CD14-positive monocyte (primary cell): ENCODE results near the gene SNX9. TPM values are rescaled to one million over a fixed set of nuclear protein-coding genes. Genes with fewer than 3 reads are reported as not detected.

Experiments used
- DNase-seq, 3 donors: peaks; one replicate each; pipeline ENCODE4 v3.0.0-alpha.2; 2011 to 2022
- H2AFZ ChIP-seq: 2 replicates; pipeline ENCODE4 v1.6.0; 2012; ENCODE audit warnings: mild to moderate bottlenecking, low read depth, low read length, inconsistent platforms; ENCODE audit not compliant: insufficient read depth, poor library complexity, severe bottlenecking
- H3K27ac ChIP-seq, 2 donors: 1 replicate in 1 of 2; 2 replicates in 1 of 2; pipeline ENCODE4 v1.5.1; 2012 to 2013; ENCODE audit warnings: low read length in 2 of 2, control low read depth in 1 of 2, inconsistent platforms in 1 of 2, low read depth in 1 of 2, mild to moderate bottlenecking in 1 of 2
- H3K27me3 ChIP-seq, 2 donors: one replicate each; pipeline versions ENCODE4 v1.6.0 to v1.6.1; 2011 to 2013; ENCODE audit warnings: low read length in 2 of 2; ENCODE audit not compliant: control insufficient read depth in 2 of 2, insufficient read depth in 2 of 2
- H3K36me3 ChIP-seq, 2 donors: replicated peaks in 1 of 2; 1 replicate in 1 of 2; 2 replicates in 1 of 2; pipeline versions ENCODE4 v1.5.1 to v1.6.1; 2012 to 2013; ENCODE audit warnings: low read length in 2 of 2, control low read depth in 1 of 2, inconsistent platforms in 1 of 2, mild to moderate bottlenecking in 1 of 2; ENCODE audit not compliant: insufficient read depth in 2 of 2, control insufficient read depth in 1 of 2
- H3K4me1 ChIP-seq, 2 donors: 1 replicate in 1 of 2; 2 replicates in 1 of 2; pipeline versions ENCODE4 v1.5.1 to v1.6.1; 2012 to 2013; ENCODE audit warnings: low read length in 2 of 2, control low read depth in 1 of 2, inconsistent platforms in 1 of 2, mild to moderate bottlenecking in 1 of 2, moderate library complexity in 1 of 2; ENCODE audit not compliant: insufficient read depth in 2 of 2, control insufficient read depth in 1 of 2
- H3K4me2 ChIP-seq: replicated peaks from 2 replicates; pipeline ENCODE3; 2012; ENCODE audit warnings: low read length, moderate library complexity, mild to moderate bottlenecking; ENCODE audit not compliant: poor library complexity, severe bottlenecking; ENCODE audit errors: extremely low read depth
- H3K4me3 ChIP-seq, 3 experiments: fragments of 200-600 bp in 1 of 3; sonication (generic) in 1 of 3; replicated peaks in 1 of 3; 1 replicate in 2 of 3; 2 replicates in 1 of 3; pipeline ENCODE4 v1.5.1; 2011 to 2013; ENCODE audit warnings: low read length in 3 of 3, mild to moderate bottlenecking in 3 of 3, control low read depth in 2 of 3, low read depth in 2 of 3, inconsistent platforms in 1 of 3, moderate library complexity in 1 of 3
- H3K79me2 ChIP-seq: 2 replicates; pipeline ENCODE4 v1.6.0; 2012; ENCODE audit warnings: mild to moderate bottlenecking, control low read depth, inconsistent platforms, low read length, moderate library complexity; ENCODE audit not compliant: insufficient read depth
- H3K9ac ChIP-seq: 2 replicates; pipeline ENCODE4 v1.6.0; 2017; ENCODE audit warnings: low read length, mild to moderate bottlenecking; ENCODE audit not compliant: insufficient read depth, poor library complexity, severe bottlenecking
- H3K9me3 ChIP-seq, 2 donors: replicated peaks in 1 of 2; 1 replicate in 1 of 2; 2 replicates in 1 of 2; pipeline versions ENCODE4 v1.5.1 to v1.6.1; 2012 to 2013; ENCODE audit warnings: low read length in 2 of 2, control low read depth in 1 of 2; ENCODE audit not compliant: control insufficient read depth in 1 of 2, insufficient read depth in 1 of 2
- H4K20me1 ChIP-seq: 2 replicates; pipeline ENCODE4 v1.6.0; 2012; ENCODE audit warnings: mild to moderate bottlenecking, low read length, control low read depth, moderate library complexity; ENCODE audit not compliant: insufficient read depth
- H3K27ac Mint-ChIP-seq, 7 donors: one replicate each; pipeline ENCODE4 v1.8.0; 2020; ENCODE audit warnings: mild to moderate bottlenecking in 7 of 7, mixed read lengths in 7 of 7, moderate library complexity in 6 of 7, inconsistent platforms in 2 of 7
- H3K27me3 Mint-ChIP-seq, 3 donors: one replicate each; pipeline ENCODE4 v1.8.0; 2021 to 2022; ENCODE audit warnings: low read depth in 3 of 3, mild to moderate bottlenecking in 3 of 3, mixed read lengths in 3 of 3, moderate library complexity in 3 of 3, inconsistent platforms in 1 of 3
- H3K36me3 Mint-ChIP-seq, 2 donors: one replicate each; pipeline ENCODE4 v1.8.0; 2020; ENCODE audit warnings: mixed read lengths in 2 of 2, inconsistent platforms in 1 of 2, mild to moderate bottlenecking in 1 of 2
- H3K4me1 Mint-ChIP-seq: one replicate; pipeline ENCODE4 v1.8.0; 2020; ENCODE audit warnings: mild to moderate bottlenecking, mixed read lengths
- H3K4me3 Mint-ChIP-seq, 2 donors: one replicate each; pipeline ENCODE4 v1.8.0; 2020; ENCODE audit warnings: mild to moderate bottlenecking in 2 of 2, mixed read lengths in 2 of 2, moderate library complexity in 1 of 2
- H3K9me3 Mint-ChIP-seq, 7 donors: one replicate each; pipeline ENCODE4 v1.8.0; 2020 to 2022; ENCODE audit warnings: mixed read lengths in 7 of 7, mild to moderate bottlenecking in 6 of 7, moderate library complexity in 6 of 7, inconsistent platforms in 2 of 7
- WGBS: methylation state at CpG from one replicate; pipeline ENCODE4 v1.1.5; 2013; ENCODE audit warnings: missing lambda C conversion rate; ENCODE audit not compliant: insufficient coverage; 5-methylcytosine and 5-hydroxymethylcytosine counted together
- intact Hi-C, 2 donors: fragments of 100-400 bp; cut with micrococcal nuclease; formaldehyde crosslinking; loops; one replicate each; pipeline versions ENCODE4 v1.15.0 to v1.15.1; 2023
- polyA plus RNA-seq, 3 donors: library from polyadenylated mRNA; depleted of rRNA in 1 of 3; unstranded in 2 of 3; stranded (reverse) in 1 of 3; fragments of 300-500 nt in 2 of 3; fragments of >200 nt in 1 of 3; fragmentation: Illumina TruSeq in 2 of 3; gene quantifications; 1 replicate in 2 of 3; 2 replicates in 1 of 3; pipeline ENCODE4 v1.2.3, GENCODE V29; 2012 to 2021
- TF ChIP-seq, protein P1 (sequence below): fragments of 200-600 bp; IDR thresholded peaks from one replicate; pipeline ENCODE4 v1.8.0; 2022; ENCODE audit warnings: antibody characterized with exemption, mild to moderate bottlenecking

The SNX9 gene
- polyA plus RNA-seq, 3 donors, result 5.5 to 8.1 (median 7.2) TPM

- Mint-ChIP-seq H3K9me3 (peaks cover 0 to 3% (median 0%) of the 10 kb centered on the region in 7 donors), H3K4me3 (peak within 1 kb of the TSS; percentile 85 to 91), H3K36me3 (peaks cover 4 to 5% of the 10 kb centered on the region in 2 donors), H3K4me1 (peaks cover 50% of the 10 kb centered on the region), H3K27ac (peak within 1 kb of the TSS in 3 of 7 donors; percentile 43 to 80 (median 73)), H3K27me3 (peaks cover 33 to 64% (median 39%) of the 10 kb centered on the region in 3 donors)
- Histone ChIP-seq H3K36me3 (no peaks in the 10 kb centered on the region), H3K79me2 (no peaks in the 10 kb centered on the region), H3K27ac (no peak within 1 kb of the TSS), H3K4me3 (peak within 1 kb of the TSS; percentile 45 to 82 (median 66)), H4K20me1 (no peaks in the 10 kb centered on the region), H2AFZ (peak within 1 kb of the TSS; percentile 86), H3K4me1 (peaks cover 41% of the 10 kb centered on the region in 2 donors), H3K9ac (peak within 1 kb of the TSS; percentile 77), H3K4me2 (peak within 1 kb of the TSS; percentile 93), H3K9me3 (peaks cover 0 to 6% of the 10 kb centered on the region in 2 donors), H3K27me3 (peaks cover 13 to 28% of the 10 kb centered on the region in 2 donors)
- intact Hi-C loops, result loop anchor here in 1 of 2 donors (5.0 kb wide), 2 partner anchors 51 to 91 kb away; no protein-coding TSS in a partner anchor
- TF ChIP-seq, protein P1, sequence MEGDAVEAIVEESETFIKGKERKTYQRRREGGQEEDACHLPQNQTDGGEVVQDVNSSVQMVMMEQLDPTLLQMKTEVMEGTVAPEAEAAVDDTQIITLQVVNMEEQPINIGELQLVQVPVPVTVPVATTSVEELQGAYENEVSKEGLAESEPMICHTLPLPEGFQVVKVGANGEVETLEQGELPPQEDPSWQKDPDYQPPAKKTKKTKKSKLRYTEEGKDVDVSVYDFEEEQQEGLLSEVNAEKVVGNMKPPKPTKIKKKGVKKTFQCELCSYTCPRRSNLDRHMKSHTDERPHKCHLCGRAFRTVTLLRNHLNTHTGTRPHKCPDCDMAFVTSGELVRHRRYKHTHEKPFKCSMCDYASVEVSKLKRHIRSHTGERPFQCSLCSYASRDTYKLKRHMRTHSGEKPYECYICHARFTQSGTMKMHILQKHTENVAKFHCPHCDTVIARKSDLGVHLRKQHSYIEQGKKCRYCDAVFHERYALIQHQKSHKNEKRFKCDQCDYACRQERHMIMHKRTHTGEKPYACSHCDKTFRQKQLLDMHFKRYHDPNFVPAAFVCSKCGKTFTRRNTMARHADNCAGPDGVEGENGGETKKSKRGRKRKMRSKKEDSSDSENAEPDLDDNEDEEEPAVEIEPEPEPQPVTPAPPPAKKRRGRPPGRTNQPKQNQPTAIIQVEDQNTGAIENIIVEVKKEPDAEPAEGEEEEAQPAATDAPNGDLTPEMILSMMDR, result peak; percentile 46
- peak; percentile 35 to 60 (median 44) for DNase-seq
- under 1% methylated on average over 85 of the region's 86 CpGs for WGBS
These were observed 158.5 kb downstream of the SNX9 start, which contains the start of gene SYNJ2 for GRCh38 chr6:157981395-157982101. Gene SYNJ2, plus strand, starts transcription at chr6:157981863. Its CDS starts 99 bp downstream, at chr6:157981962.

DNA sequence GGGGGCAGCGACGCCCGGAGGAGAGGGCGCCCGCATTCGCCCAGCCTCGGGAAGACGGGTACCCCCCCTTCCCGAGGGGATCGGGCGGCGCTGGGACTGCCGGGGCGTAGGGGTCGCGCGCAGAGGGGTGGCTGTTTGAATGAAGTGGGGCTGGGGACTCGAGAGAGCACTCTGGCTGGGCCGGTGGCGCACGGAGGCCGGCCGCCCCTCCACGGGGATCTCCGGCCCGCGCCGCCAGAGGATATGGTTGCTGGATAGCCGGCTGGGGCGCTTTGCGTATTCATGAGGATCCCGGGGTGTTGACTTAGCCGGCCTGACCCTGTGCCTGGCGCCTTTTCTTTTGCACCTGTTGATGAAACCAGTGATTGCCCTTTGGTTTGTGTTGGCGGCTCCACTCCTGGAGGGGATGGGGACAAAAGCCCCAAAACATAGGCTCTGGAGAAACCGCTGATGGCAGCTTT is 159.1 kb downstream of the SNX9 start:
- TF ChIP-seq, protein P1, result no peak
- H3K4me1 Mint-ChIP-seq, result peaks cover 50% of the 10 kb centered on the region
- Histone ChIP-seq H3K9ac (peak overlapping the region; percentile 77), H4K20me1 (no peaks in the 10 kb centered on the region), H3K79me2 (no peaks in the 10 kb centered on the region), H3K4me2 (peak overlapping the region; percentile 93), H3K4me1 (peaks cover 41% of the 10 kb centered on the region in 2 donors), H3K4me3 (peak overlapping the region; percentile 41 to 82 (median 66)), H3K27ac (no peak overlapping the region), H2AFZ (peak overlapping the region; percentile 86), H3K27me3 (peaks cover 13 to 28% of the 10 kb centered on the region in 2 donors), H3K9me3 (peaks cover 0 to 6% of the 10 kb centered on the region in 2 donors), H3K36me3 (no peaks in the 10 kb centered on the region)
- peaks cover 0 to 3% (median 0%) of the 10 kb centered on the region in 7 donors for H3K9me3 Mint-ChIP-seq
- H3K36me3 Mint-ChIP-seq, result peaks cover 4 to 5% of the 10 kb centered on the region in 2 donors
- WGBS, result under 1% methylated on average over 34 of the region's 36 CpGs
- peak in 2 of 3 donors; percentile 10 to 40 for DNase-seq
- peak overlapping the region; percentile 85 to 87 for H3K4me3 Mint-ChIP-seq
- intact Hi-C loops, result loop anchor here in 1 of 2 donors (5.0 kb wide), 2 partner anchors 50 to 90 kb away; no protein-coding TSS in a partner anchor
- peaks cover 31 to 64% (median 39%) of the 10 kb centered on the region in 3 donors for H3K27me3 Mint-ChIP-seq
- H3K27ac Mint-ChIP-seq, result peak overlapping the region in 2 of 7 donors; percentile 43 to 73
